SK-N-MC (cell line): Measurements from ENCODE around the gene KRTAP16-1.

ENCODE experiments used
- DNase-seq: peaks from one replicate; pipeline ENCODE4 v3.0.0-alpha.2; 2011; ENCODE audit warnings: low read depth, low spot score
- H3K27ac ChIP-seq: fragments of 200-600 bp; sonication (generic); 2 replicates; pipeline ENCODE4 v1.5.1; 2016; ENCODE audit warnings: mixed run types
- H3K36me3 ChIP-seq: fragments of 200-600 bp; sonication (generic); 2 replicates; pipeline ENCODE4 v1.6.1; 2017; ENCODE audit warnings: antibody characterized with exemption, low read length, mixed read lengths; ENCODE audit not compliant: insufficient read depth
- H3K4me3 ChIP-seq: fragments of 200-600 bp; sonication (generic); 2 replicates; pipeline ENCODE4 v1.5.1; 2016
- H3K9ac ChIP-seq: fragments of 200-600 bp; sonication (generic); 2 replicates; pipeline ENCODE4 v1.8.0; 2017; ENCODE audit warnings: mixed run types, mixed read lengths; ENCODE audit not compliant: insufficient read length
- H3K9me3 ChIP-seq: fragments of 200-600 bp; sonication (generic); 2 replicates; pipeline ENCODE4 v1.6.1; 2017; ENCODE audit warnings: low read depth, mild to moderate bottlenecking, antibody characterized with exemption, low read length, moderate library complexity, mixed read lengths
- EZH2 ChIP-seq: fragments of 200-600 bp; sonication (generic); IDR thresholded peaks from one replicate; pipeline ENCODE4 v1.6.1; 2017; ENCODE audit warnings: antibody characterized with exemption
- FOXP2 ChIP-seq: optimal IDR thresholded peaks from 2 replicates; pipeline ENCODE3; 2011; ENCODE audit warnings: mild to moderate bottlenecking, moderate library complexity; ENCODE audit not compliant: insufficient read depth; ENCODE audit errors: extremely low read length, control extremely low read depth
- POLR2AphosphoS5 ChIP-seq: IDR thresholded peaks from 2 replicates; pipeline ENCODE4 v1.6.1; 2012; ENCODE audit warnings: mild to moderate bottlenecking, low read depth, low read length, borderline replicate concordance

KRTAP16-1 gene

GRCh38 chr17:41265078-41265477 is 44.0 kb downstream of the KRTAP16-1 start, which contains the start of gene KRTAP9-6:
Gene KRTAP9-6, plus strand, starts transcription at chr17:41265378. Its CDS starts 0 bp downstream, at chr17:41265378.
- no peak within 1 kb of the TSS for H3K9ac ChIP-seq
- no peak for DNase-seq
- H3K27ac ChIP-seq, result no peak within 1 kb of the TSS
- no peaks in the 10 kb centered on the region for H3K36me3 ChIP-seq
- TF ChIP-seq FOXP2 (no peak), POLR2AphosphoS5 (no peak), EZH2 (no peak)
- H3K4me3 ChIP-seq, result no peak within 1 kb of the TSS
- H3K9me3 ChIP-seq, result no peaks in the 10 kb centered on the region

GRCh38 chr17:41264599-41264998 is 44.5 kb downstream of the KRTAP16-1 start:
- Histone ChIP-seq H3K27ac (no peak overlapping the region), H3K9ac (no peak overlapping the region), H3K4me3 (no peak overlapping the region), H3K9me3 (no peaks in the 10 kb centered on the region), H3K36me3 (no peaks in the 10 kb centered on the region)
- TF ChIP-seq FOXP2 (no peak), POLR2AphosphoS5 (no peak), EZH2 (no peak)
- DNase-seq, result no peak

- TF ChIP-seq EZH2 (no peak), FOXP2 (no peak), POLR2AphosphoS5 (no peak)
- Histone ChIP-seq H3K4me3 (no peak overlapping the region), H3K9ac (no peak overlapping the region), H3K9me3 (no peaks in the 10 kb centered on the region), H3K27ac (no peak overlapping the region), H3K36me3 (no peaks in the 10 kb centered on the region)
- DNase-seq, result no peak
Observed at GRCh38 chr17:41263212-41263611, 45.9 kb downstream of the KRTAP16-1 start.

- Histone ChIP-seq H3K27ac (no peak overlapping the region), H3K9ac (no peak overlapping the region), H3K4me3 (no peak overlapping the region), H3K36me3 (no peaks in the 10 kb centered on the region), H3K9me3 (no peaks in the 10 kb centered on the region)
- TF ChIP-seq EZH2, result no peak
- no peak for TF ChIP-seq FOXP2
- TF ChIP-seq POLR2AphosphoS5, result no peak
- DNase-seq, result no peak
Observed at GRCh38 chr17:41258406-41258805, 50.7 kb downstream of the KRTAP16-1 start.
